Liver (tissue), 9 donors: ENCODE measurements around the gene GRID1. TPM values are rescaled to one million over a fixed set of nuclear protein-coding genes. Genes with fewer than 3 reads are reported as not detected.

Experiments
- DNase-seq: peaks from one replicate; pipeline ENCODE4 v3.0.0-alpha.2; 2017; ENCODE audit warnings: low spot score
- H3K27ac ChIP-seq, 2 donors: one replicate each; pipeline ENCODE4 v1.7.0; 2013; ENCODE audit warnings: inconsistent platforms in 2 of 2, low read length in 2 of 2, control low read depth in 1 of 2, low read depth in 1 of 2, mild to moderate bottlenecking in 1 of 2
- H3K27me3 ChIP-seq, 4 donors: one replicate each; pipeline versions ENCODE4 v1.6.1 to v1.7.0; 2013; ENCODE audit warnings: low read length in 3 of 4, inconsistent platforms in 1 of 4, mild to moderate bottlenecking in 1 of 4, moderate library complexity in 1 of 4; ENCODE audit not compliant: control insufficient read depth in 4 of 4, insufficient read depth in 4 of 4
- H3K36me3 ChIP-seq, 4 donors: one replicate each; pipeline versions ENCODE4 v1.6.1 to v1.7.0; 2013; ENCODE audit warnings: low read length in 3 of 4, mild to moderate bottlenecking in 3 of 4, low read depth in 1 of 4, moderate library complexity in 1 of 4; ENCODE audit not compliant: control insufficient read depth in 4 of 4, insufficient read depth in 3 of 4
- H3K4me1 ChIP-seq, 4 donors: one replicate each; pipeline versions ENCODE4 v1.6.1 to v1.7.0; 2013; ENCODE audit warnings: low read length in 3 of 4, mild to moderate bottlenecking in 3 of 4, moderate library complexity in 1 of 4; ENCODE audit not compliant: control insufficient read depth in 4 of 4, insufficient read depth in 4 of 4
- H3K4me3 ChIP-seq, 3 donors: one replicate each; pipeline versions ENCODE4 v1.6.1 to v1.7.0; 2013; ENCODE audit warnings: low read length in 3 of 3, control low read depth in 1 of 3, low read depth in 1 of 3, mild to moderate bottlenecking in 1 of 3
- H3K9ac ChIP-seq, 2 donors: one replicate each; pipeline ENCODE4 v1.7.0; 2013; ENCODE audit warnings: low read length in 2 of 2, mild to moderate bottlenecking in 2 of 2, moderate library complexity in 2 of 2, control low read depth in 1 of 2, low read depth in 1 of 2
- H3K9me3 ChIP-seq, 4 donors: one replicate each; pipeline versions ENCODE4 v1.6.1 to v1.7.0; 2013; ENCODE audit warnings: low read length in 3 of 4; ENCODE audit not compliant: control insufficient read depth in 4 of 4
- ATF3 ChIP-seq: IDR thresholded peaks from 2 replicates; pipeline ENCODE4 v1.6.1; 2016; ENCODE audit warnings: antibody characterized with exemption
- CTCF ChIP-seq: fragments of 150-350 bp; IDR thresholded peaks from 2 replicates; pipeline ENCODE4 v1.5.1; 2017; ENCODE audit warnings: improper control_type of control experiment, low read depth, low read length; ENCODE audit not compliant: missing input control
- EGR1 ChIP-seq, 2 donors: IDR thresholded peaks; 2 replicates each; pipeline ENCODE4 v1.6.1; 2016 to 2018; ENCODE audit warnings: antibody characterized with exemption in 2 of 2, low read depth in 2 of 2
- FOXA1 ChIP-seq: IDR thresholded peaks from 2 replicates; pipeline ENCODE4 v1.6.1; 2016; ENCODE audit warnings: antibody characterized with exemption
- FOXA2 ChIP-seq: IDR thresholded peaks from 2 replicates; pipeline ENCODE4 v1.6.1; 2016; ENCODE audit warnings: antibody characterized with exemption
- GABPA ChIP-seq, 2 donors: IDR thresholded peaks in 1 of 2; conservative IDR thresholded peaks in 1 of 2; 2 replicates each; pipeline ENCODE4 v1.6.1; 2016; ENCODE audit warnings: antibody characterized with exemption in 2 of 2, mild to moderate bottlenecking in 1 of 2, moderate library complexity in 1 of 2
- HNF4A ChIP-seq, 2 donors: conservative IDR thresholded peaks; 2 replicates each; pipeline ENCODE4 v1.6.1; 2016; ENCODE audit warnings: antibody characterized with exemption in 2 of 2, mild to moderate bottlenecking in 2 of 2
- HNF4G ChIP-seq: IDR thresholded peaks from 2 replicates; pipeline ENCODE4 v1.6.1; 2016; ENCODE audit warnings: antibody characterized with exemption
- JUND ChIP-seq, 2 donors: IDR thresholded peaks; 2 replicates each; pipeline ENCODE4 v1.6.1; 2016; ENCODE audit warnings: antibody characterized with exemption in 2 of 2
- MAX ChIP-seq: IDR thresholded peaks from 2 replicates; pipeline ENCODE4 v1.6.1; 2016; ENCODE audit warnings: antibody characterized with exemption
- NR2F2 ChIP-seq: IDR thresholded peaks from 2 replicates; pipeline ENCODE4 v1.6.1; 2016; ENCODE audit warnings: antibody characterized with exemption
- RAD21 ChIP-seq, 2 donors: IDR thresholded peaks; 2 replicates each; pipeline ENCODE4 v1.6.1; 2016; ENCODE audit warnings: antibody characterized with exemption in 2 of 2, mild to moderate bottlenecking in 2 of 2
- REST ChIP-seq: IDR thresholded peaks from 2 replicates; pipeline ENCODE4 v1.6.1; 2016; ENCODE audit warnings: antibody characterized with exemption, mild to moderate bottlenecking
- RXRA ChIP-seq, 2 donors: IDR thresholded peaks; 2 replicates each; pipeline ENCODE4 v1.6.1; 2017 to 2018; ENCODE audit warnings: antibody characterized with exemption in 2 of 2, mild to moderate bottlenecking in 1 of 2
- SP1 ChIP-seq: IDR thresholded peaks from 2 replicates; pipeline ENCODE4 v1.6.1; 2018; ENCODE audit warnings: antibody characterized with exemption, mild to moderate bottlenecking
- TAF1 ChIP-seq: conservative IDR thresholded peaks from 2 replicates; pipeline ENCODE4 v1.6.1; 2016; ENCODE audit warnings: antibody characterized with exemption, mild to moderate bottlenecking
- YY1 ChIP-seq: IDR thresholded peaks from 2 replicates; pipeline ENCODE4 v1.6.1; 2016; ENCODE audit warnings: antibody characterized with exemption, mild to moderate bottlenecking
- WGBS: extraction: QIAGEN DNeasy Blood & Tissue Kit; methylation state at CpG from one replicate; pipeline ENCODE4 v1.1.7; 2013; 5-methylcytosine and 5-hydroxymethylcytosine counted together
- polyA plus RNA-seq, 2 donors: library from polyadenylated mRNA; stranded (reverse) in 1 of 2; unstranded in 1 of 2; fragments of 200-250 nt in 1 of 2; fragments of >200 nt in 1 of 2; fragmentation: Nextera tagmentation in 1 of 2; extraction: Ambion mirVana in 1 of 2; gene quantifications; one replicate each; pipeline versions ENCODE4 v1.2.1 to v1.2.3, GENCODE V29; 2013 to 2015
- total RNA-seq, 2 donors: library from RNA; depleted of rRNA; stranded (reverse); fragments of >200 nt; gene quantifications; one replicate each; pipeline ENCODE4 v1.2.3, GENCODE V29; 2014
- TF ChIP-seq, protein P1 (sequence below): IDR thresholded peaks from 2 replicates; pipeline ENCODE4 v1.6.1; 2016; ENCODE audit warnings: antibody characterized with exemption
- donor health status: healthy.
- donor health status: healthy.
- donor health status: healthy.
- donor health status: healthy.
- donor health status: healthy.

GRID1 gene
- total and polyA plus RNA-seq, 4 donors, result 0.09 to 0.17 (median 0.14) TPM; not detected in 1

DNA sequence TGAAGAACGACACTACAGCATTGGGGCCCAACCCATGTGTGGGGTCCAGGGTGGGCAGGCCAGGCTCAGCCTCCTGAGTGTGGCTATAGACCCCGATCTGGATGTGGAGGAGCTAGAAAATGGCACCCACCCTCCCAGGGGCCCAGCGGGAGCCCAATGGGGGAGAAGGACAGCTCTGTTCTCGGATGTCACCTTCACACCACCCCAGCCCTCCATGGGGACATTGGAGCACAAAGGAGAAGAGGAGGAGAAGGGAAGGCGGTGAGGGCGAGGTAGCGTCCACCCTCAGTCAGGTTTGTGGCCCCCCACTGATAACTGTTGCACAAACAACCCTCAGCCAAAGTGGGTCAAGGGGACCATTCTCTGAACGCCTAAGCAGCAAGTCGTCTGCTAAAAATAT lies 509.3 kb downstream of the GRID1 start:
- no peak overlapping the region for H3K9ac ChIP-seq
- H3K4me1 ChIP-seq, result no peaks in the 10 kb centered on the region
- no peak overlapping the region for H3K27ac ChIP-seq
- H3K9me3 ChIP-seq, result no peaks in the 10 kb centered on the region
- H3K27me3 ChIP-seq, result no peaks in the 10 kb centered on the region
- 88% methylated on average over 9 of the region's 9 CpGs for WGBS
- DNase-seq, result no peak
- H3K36me3 ChIP-seq, result no peaks in the 10 kb centered on the region
- no peak overlapping the region for H3K4me3 ChIP-seq
- TF ChIP-seq CTCF, result no peak
- no peak for TF ChIP-seq FOXA1
- TF ChIP-seq REST, result no peak
- TF ChIP-seq ATF3, result no peak
- no peak for TF ChIP-seq SP1
- TF ChIP-seq EGR1 (IDR thresholded peaks at IDR 0.05; ENCODE audit: low read depth in 2 of 2), result no peak
- no peak for TF ChIP-seq GABPA (IDR thresholded peaks at IDR 0.05 in 1 of 2, conservative IDR thresholded peaks at IDR 0.05 in 1 of 2)
- no peak for TF ChIP-seq NR2F2
- no peak for TF ChIP-seq HNF4G
- no peak for TF ChIP-seq RXRA (IDR thresholded peaks at IDR 0.05)
- no peak for TF ChIP-seq MAX
- no peak for TF ChIP-seq JUND (IDR thresholded peaks at IDR 0.05)
- no peak for TF ChIP-seq FOXA2
- no peak for TF ChIP-seq RAD21 (IDR thresholded peaks at IDR 0.05)
- TF ChIP-seq TAF1, result no peak

DNA sequence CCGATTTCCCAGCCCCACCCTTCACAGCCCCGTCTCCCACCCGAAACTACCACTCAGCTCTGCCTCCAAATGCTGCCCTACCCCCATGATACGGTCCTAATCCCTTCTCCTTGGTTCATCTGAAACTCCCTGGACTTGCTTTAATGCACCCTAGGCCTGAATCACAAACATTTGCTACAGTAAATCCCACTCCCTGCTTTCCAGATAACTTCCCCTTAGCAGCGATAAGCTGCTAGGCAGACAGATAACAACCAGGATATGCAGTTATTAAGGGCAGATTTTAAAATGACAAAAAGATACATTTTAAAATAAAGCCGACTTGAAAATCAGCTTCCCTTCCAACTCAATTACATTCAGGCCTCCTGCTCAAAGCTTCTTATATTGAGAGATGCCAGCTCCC lies 514.7 kb downstream of the GRID1 start:
- no peak overlapping the region for H3K27ac ChIP-seq
- H3K27me3 ChIP-seq, result no peaks in the 10 kb centered on the region
- no peak for DNase-seq
- H3K9me3 ChIP-seq, result peaks cover 0 to 10% (median 4%) of the 10 kb centered on the region in 4 donors
- no peaks in the 10 kb centered on the region for H3K36me3 ChIP-seq
- no peak overlapping the region for H3K9ac ChIP-seq
- WGBS, result 87% methylated on average over 6 of the region's 6 CpGs
- no peaks in the 10 kb centered on the region for H3K4me1 ChIP-seq
- no peak overlapping the region for H3K4me3 ChIP-seq
- TF ChIP-seq RAD21 (IDR thresholded peaks at IDR 0.05), result no peak
- no peak for TF ChIP-seq TAF1
- TF ChIP-seq YY1, result no peak
- no peak for TF ChIP-seq RXRA (IDR thresholded peaks at IDR 0.05)
- no peak for TF ChIP-seq SP1
- no peak for TF ChIP-seq EGR1 (IDR thresholded peaks at IDR 0.05; ENCODE audit: low read depth in 2 of 2)
- TF ChIP-seq GABPA (IDR thresholded peaks at IDR 0.05 in 1 of 2, conservative IDR thresholded peaks at IDR 0.05 in 1 of 2), result no peak
- no peak for TF ChIP-seq MAX
- no peak for TF ChIP-seq JUND (IDR thresholded peaks at IDR 0.05)
- TF ChIP-seq NR2F2, result no peak
- TF ChIP-seq ATF3, result no peak
- TF ChIP-seq, protein P1, sequence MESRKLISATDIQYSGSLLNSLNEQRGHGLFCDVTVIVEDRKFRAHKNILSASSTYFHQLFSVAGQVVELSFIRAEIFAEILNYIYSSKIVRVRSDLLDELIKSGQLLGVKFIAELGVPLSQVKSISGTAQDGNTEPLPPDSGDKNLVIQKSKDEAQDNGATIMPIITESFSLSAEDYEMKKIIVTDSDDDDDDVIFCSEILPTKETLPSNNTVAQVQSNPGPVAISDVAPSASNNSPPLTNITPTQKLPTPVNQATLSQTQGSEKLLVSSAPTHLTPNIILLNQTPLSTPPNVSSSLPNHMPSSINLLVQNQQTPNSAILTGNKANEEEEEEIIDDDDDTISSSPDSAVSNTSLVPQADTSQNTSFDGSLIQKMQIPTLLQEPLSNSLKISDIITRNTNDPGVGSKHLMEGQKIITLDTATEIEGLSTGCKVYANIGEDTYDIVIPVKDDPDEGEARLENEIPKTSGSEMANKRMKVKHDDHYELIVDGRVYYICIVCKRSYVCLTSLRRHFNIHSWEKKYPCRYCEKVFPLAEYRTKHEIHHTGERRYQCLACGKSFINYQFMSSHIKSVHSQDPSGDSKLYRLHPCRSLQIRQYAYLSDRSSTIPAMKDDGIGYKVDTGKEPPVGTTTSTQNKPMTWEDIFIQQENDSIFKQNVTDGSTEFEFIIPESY, result no peak
- TF ChIP-seq HNF4G, result no peak
- no peak for TF ChIP-seq HNF4A (conservative IDR thresholded peaks at IDR 0.05)
- TF ChIP-seq FOXA2, result no peak
- TF ChIP-seq REST, result no peak
- TF ChIP-seq FOXA1, result no peak
